Ascending aorta (tissue), 2 donors: ENCODE measurements around the gene OTUB2. TPM values are rescaled to one million over a fixed set of nuclear protein-coding genes. Genes with fewer than 3 reads are reported as not detected.
A peak's percentile ranks its signal among the peaks of the same experiment; 100 is the strongest.

Experiments used
- DNase-seq, 2 donors: peaks; one replicate each; pipeline ENCODE4 v3.0.0-alpha.2; 2019; ENCODE audit warnings: low spot score in 2 of 2
- H3K27ac ChIP-seq, 2 donors: fragments of 200-600 bp; sonication (generic); one replicate each; pipeline ENCODE4 v1.5.1; 2016 to 2017; ENCODE audit warnings: mild to moderate bottlenecking in 1 of 2
- H3K27me3 ChIP-seq: fragments of 200-600 bp; sonication (generic); one replicate; pipeline ENCODE4 v1.5.1; 2017
- H3K36me3 ChIP-seq, 2 donors: fragments of 200-600 bp; sonication (generic); one replicate each; pipeline ENCODE4 v1.5.1; 2016
- H3K4me1 ChIP-seq, 2 donors: fragments of 200-600 bp; sonication (generic); one replicate each; pipeline ENCODE4 v1.5.1; 2016 to 2017; ENCODE audit warnings: mild to moderate bottlenecking in 1 of 2
- H3K4me3 ChIP-seq, 2 donors: fragments of 200-600 bp; sonication (generic); one replicate each; pipeline ENCODE4 v1.5.1; 2016 to 2017; ENCODE audit warnings: mild to moderate bottlenecking in 1 of 2
- H3K9me3 ChIP-seq, 2 donors: fragments of 200-600 bp; sonication (generic); one replicate each; pipeline ENCODE4 v1.5.1; 2016
- CTCF ChIP-seq, 3 experiments: fragments of 200-600 bp in 2 of 3; fragments of 450-650 bp in 1 of 3; sonication (generic) in 2 of 3; IDR thresholded peaks; one replicate each; pipeline ENCODE4 v1.5.1; 2016 to 2019; ENCODE audit warnings: antibody characterized with exemption in 3 of 3, mild to moderate bottlenecking in 1 of 3, moderate library complexity in 1 of 3
- intact Hi-C: fragments of 100-400 bp; cut with DNase I; formaldehyde crosslinking; loops from one replicate; pipeline ENCODE4 v1.15.1; 2023
- total RNA-seq: library from RNA; depleted of rRNA; stranded (reverse); fragments of >200 nt; gene quantifications from one replicate; pipeline ENCODE4 v1.1.0, GENCODE V29; 2016

The OTUB2 gene
- total RNA-seq, 1 donor from 2014 or later: 0.21 TPM

DNA sequence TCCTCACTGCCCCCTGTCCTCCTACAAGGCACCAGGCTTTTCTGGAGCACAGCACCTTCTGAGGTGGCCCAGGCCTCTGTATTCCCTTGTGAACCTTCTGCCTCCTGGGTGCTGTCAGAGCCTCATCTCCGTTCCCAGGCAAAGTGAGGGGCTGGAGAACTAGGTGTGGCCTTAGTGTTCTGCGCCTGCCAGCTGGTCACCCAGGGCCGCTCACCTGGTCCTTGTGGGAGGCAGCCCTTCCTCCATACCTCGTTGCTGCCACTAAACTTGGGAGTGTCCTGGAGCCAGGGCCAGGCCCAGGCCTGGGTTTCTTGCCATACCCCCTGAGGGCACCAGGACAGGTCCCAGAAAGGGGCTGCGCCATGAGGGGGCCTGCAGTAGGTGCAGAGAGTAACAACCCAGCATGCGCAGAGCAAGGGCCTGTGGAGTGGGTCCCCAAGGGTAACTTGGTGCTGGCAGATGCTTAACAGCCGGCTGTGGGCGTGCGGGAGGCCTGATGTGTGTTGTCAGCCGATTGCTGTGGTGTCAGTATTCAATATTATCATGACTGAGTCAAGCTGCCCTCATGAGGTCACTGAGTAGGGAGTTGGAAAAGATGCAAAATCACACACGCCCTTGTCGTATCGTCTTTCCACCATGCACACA lies 17.1 kb downstream of the OTUB2 start:
- intact Hi-C loops: no loop called here
- H3K4me3 ChIP-seq: no peak overlapping the region
- no peaks in the 10 kb centered on the region for H3K27me3 ChIP-seq
- no peaks in the 10 kb centered on the region for H3K9me3 ChIP-seq
- TF ChIP-seq CTCF (IDR thresholded peaks at IDR 0.05): no peak
- peaks cover 22 to 43% of the 10 kb centered on the region in 2 donors for H3K36me3 ChIP-seq
- no peak overlapping the region for H3K27ac ChIP-seq
- DNase-seq: no peak
- H3K4me1 ChIP-seq: peaks cover 0 to 3% of the 10 kb centered on the region in 2 donors

GRCh38 chr14:94043756-94044475 lies 17.8 kb downstream of the OTUB2 start:
- no peaks in the 10 kb centered on the region for H3K9me3 ChIP-seq
- H3K4me3 ChIP-seq: no peak overlapping the region
- H3K36me3 ChIP-seq: peaks cover 29 to 50% of the 10 kb centered on the region in 2 donors
- no peaks in the 10 kb centered on the region for H3K27me3 ChIP-seq
- no peak for DNase-seq
- intact Hi-C loops: no loop called here
- no peak overlapping the region for H3K27ac ChIP-seq
- peaks cover 0 to 3% of the 10 kb centered on the region in 2 donors for H3K4me1 ChIP-seq
- no peak for TF ChIP-seq CTCF (IDR thresholded peaks at IDR 0.05)

DNA sequence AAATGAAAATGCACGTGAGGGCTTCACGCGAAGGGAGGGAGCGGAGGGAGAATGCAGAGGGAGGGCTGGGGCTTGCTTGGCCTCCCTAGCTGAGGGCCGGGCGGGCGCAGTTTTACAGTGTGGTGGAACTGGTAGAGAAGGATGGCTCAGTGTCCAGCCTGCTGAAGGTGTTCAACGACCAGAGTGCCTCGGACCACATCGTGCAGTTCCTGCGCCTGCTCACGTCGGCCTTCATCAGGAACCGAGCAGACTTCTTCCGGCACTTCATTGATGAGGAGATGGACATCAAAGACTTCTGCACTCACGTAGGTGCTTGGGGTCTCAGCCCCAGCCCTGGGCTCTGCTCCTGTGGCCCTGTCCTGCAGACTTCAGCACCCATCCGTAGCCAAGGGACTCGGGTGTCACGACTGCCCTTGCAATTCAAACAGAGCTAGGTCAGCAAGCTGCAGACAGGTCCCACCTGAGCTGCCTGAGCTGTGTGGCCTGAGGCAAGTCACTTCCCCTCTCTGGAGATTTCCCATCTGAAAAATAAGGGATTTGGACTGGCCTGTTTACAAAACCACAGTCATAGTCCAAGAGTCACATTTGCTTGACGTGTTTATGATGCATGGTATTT lies 18.4 kb downstream of the OTUB2 start:
- no peaks in the 10 kb centered on the region for H3K27me3 ChIP-seq
- peaks cover 35 to 56% of the 10 kb centered on the region in 2 donors for H3K36me3 ChIP-seq
- no peak for TF ChIP-seq CTCF (IDR thresholded peaks at IDR 0.05)

DNA sequence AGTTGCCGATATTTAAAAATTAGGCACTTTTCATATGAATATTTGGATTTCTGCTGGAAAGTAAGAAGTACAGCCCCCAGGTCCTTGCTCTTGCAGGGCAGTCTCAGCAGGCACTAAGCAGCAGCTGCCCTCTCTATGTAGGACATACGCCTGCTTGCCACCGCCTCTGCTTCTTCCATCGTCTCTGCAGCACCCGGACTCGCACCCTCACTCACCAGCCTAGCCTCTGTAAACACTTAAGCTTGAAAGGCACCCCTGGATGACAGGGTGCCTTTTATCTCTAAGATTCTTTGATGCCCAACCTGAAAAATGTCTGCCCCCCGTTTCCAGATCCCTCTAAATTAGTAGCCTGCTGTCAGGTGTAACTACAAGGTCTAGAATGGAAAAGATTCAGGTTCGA lies 19.0 kb downstream of the OTUB2 start:
- Histone ChIP-seq H3K9me3 (no peaks in the 10 kb centered on the region), H3K4me1 (peaks cover 0 to 3% of the 10 kb centered on the region in 2 donors), H3K27ac (no peak overlapping the region), H3K4me3 (no peak overlapping the region), H3K36me3 (peaks cover 40 to 61% of the 10 kb centered on the region in 2 donors), H3K27me3 (no peaks in the 10 kb centered on the region)
- no peak for TF ChIP-seq CTCF (IDR thresholded peaks at IDR 0.05)
- DNase-seq: no peak
- intact Hi-C loops: no loop called here

More for the DNA sequence above, 18.4 kb downstream of the OTUB2 start:
- intact Hi-C loops: no loop called here
- Histone ChIP-seq H3K4me1 (peaks cover 0 to 3% of the 10 kb centered on the region in 2 donors), H3K4me3 (no peak overlapping the region), H3K9me3 (no peaks in the 10 kb centered on the region), H3K27ac (no peak overlapping the region)
- no peak for DNase-seq

DNA sequence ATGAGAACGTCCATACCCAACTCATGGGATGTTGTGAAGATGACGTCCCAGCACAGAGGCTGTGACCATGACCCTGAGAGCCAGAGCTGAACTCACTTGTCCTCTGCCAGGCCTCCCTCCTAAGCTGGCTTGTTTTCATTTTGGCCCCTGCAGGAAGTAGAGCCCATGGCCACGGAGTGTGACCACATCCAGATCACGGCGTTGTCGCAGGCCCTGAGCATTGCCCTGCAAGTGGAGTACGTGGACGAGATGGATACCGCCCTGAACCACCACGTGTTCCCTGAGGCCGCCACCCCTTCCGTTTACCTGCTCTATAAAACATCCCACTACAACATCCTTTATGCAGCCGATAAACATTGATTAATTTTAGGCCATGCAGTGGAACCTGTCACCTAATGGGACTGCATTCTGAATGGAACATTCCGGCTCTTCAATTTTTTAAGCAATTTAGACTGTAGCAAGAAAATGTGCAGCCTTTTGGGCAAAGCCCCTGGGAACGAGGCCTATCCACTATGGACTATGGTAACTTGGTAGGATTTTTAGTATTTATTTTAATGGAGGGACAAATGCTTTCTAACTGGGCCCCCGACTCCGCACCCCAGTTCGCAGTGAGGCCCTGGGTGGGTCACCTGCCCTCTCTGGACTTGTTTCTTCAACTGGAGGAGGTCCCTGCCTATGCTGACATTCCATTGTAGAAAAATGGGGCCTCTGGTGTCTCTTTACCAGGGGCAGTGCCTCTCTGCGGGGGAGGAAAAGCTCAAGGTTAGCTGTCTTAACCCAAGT lies 19.6 kb downstream of the OTUB2 start:
- DNase-seq: peak in 1 of 2 donors; percentile 37
- Histone ChIP-seq H3K4me3 (no peak overlapping the region), H3K27ac (no peak overlapping the region), H3K9me3 (no peaks in the 10 kb centered on the region), H3K27me3 (no peaks in the 10 kb centered on the region), H3K4me1 (peaks cover 0 to 3% of the 10 kb centered on the region in 2 donors), H3K36me3 (peaks cover 46 to 68% of the 10 kb centered on the region in 2 donors)
- intact Hi-C loops: no loop called here
- no peak for TF ChIP-seq CTCF (IDR thresholded peaks at IDR 0.05)
